ENCODE measurements around the gene SAMD14.

Gene SAMD14

DNA sequence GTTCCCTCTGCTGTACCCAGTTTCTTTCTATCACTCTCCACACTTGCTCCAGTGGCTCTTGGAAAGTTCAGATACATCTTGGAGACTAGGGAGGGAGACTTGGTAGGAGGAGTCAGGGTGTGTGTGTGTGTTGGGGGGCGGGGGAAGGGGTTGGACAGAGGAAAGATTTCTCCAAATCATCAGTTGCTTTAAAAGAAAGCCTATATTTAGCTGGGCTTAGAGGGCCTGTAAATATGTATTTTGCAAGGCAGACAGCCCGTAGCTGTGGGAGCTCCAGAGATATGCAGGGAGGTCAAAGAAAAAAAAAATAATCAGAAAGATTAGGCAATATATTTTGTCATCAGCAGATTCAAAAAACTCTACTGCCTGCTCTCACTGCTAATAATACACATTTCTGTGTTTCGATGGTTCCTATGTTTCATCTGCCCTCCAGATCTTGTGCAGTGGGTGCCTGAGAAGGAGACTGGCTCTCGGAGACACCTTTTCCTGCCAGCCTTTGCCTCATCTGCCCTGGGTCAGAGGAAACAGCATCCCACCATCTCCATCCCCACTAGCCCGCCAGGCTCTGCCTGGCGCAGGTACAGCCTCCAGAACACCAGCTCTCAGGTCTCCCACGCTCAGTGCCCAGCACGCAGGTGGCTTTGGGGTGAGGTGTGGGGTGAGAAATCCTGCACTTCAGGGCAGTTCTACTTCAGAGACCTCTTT, 25.3 kb upstream of the SAMD14 start:
- H3K9ac ChIP-seq (ENCODE audit: low read depth, low read length) = no peak overlapping the region
- H3K4me1 ChIP-seq (ENCODE audit: insufficient read depth, low read length) = peaks cover 14% of the 10 kb centered on the region
- no peaks in the 10 kb centered on the region for H3K9me3 ChIP-seq (ENCODE audit: control insufficient read depth, insufficient read depth, low read length)
- H3K36me3 ChIP-seq (ENCODE audit: insufficient read depth, low read length) = no peaks in the 10 kb centered on the region

DNA sequence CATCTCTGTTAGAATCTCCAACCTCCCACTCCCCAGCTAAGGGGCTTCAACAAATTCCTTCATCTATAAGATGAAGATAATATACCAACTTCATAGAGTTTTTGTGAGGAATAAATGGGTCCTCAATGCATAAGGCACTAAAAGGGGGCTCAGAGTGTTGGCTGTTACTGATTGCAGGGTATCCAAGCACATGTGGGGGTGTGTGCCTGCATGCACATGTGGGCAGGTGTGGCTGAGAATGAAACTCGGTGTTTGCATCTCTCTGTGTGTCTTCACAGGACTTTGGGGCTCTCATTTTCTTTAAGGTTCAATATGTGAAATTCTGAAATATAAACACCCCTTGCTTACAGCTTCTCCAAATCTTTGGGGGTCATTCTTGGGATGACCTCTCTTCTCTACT, 24.6 kb upstream of the SAMD14 start:
- H3K9ac ChIP-seq (ENCODE audit: low read depth, low read length) = no peak overlapping the region
- H3K4me1 ChIP-seq (ENCODE audit: insufficient read depth, low read length) = peaks cover 14% of the 10 kb centered on the region
- H3K9me3 ChIP-seq (ENCODE audit: control insufficient read depth, insufficient read depth, low read length) = no peaks in the 10 kb centered on the region
- no peaks in the 10 kb centered on the region for H3K36me3 ChIP-seq (ENCODE audit: insufficient read depth, low read length)

DNA sequence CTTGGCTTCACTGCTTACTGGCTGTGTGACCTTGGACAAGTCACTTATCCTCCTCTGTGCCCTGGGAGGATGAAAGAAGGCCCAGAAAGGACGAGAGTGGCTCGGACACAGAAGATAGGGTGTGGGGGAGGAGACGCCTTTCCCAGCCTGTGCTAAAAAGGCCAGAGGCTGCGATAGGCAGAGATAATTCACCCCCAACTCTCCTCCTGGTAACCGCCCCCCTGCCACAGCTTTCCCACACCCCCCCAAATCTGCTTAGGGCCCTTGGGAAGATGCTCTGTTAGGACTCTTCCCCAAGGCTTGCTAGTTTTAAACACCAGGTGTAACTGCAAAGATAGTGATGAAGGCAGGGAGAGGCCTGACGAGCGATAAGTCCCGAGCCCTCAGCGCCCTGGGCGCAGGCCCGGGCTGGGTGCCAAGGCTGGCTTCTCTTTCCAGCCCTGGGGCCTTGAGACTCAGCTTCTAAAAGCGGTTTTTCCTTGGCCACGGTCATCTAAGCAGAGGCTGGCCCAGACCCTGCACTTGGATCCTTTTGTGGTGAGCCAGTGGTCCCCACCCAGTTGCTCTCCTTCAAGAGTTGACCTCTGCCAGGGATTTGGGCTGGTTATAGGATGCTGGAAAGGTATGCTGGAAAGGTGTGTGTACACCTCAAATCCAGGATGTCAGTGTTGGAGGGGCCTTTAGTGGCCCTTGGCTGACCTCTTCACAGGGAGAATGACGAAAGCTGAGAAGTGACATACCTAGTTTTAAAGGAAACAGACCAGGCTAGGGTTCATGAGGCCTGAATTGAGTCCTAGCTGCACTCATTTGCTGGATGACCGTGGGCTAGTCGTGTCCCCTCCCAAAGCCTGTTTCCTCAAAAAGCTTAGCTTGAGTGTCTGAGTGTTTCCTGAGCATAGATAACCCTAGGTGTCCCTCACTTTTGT, 24.0 kb upstream of the SAMD14 start:
- no peak overlapping the region for H3K9ac ChIP-seq (ENCODE audit: low read depth, low read length)
- H3K4me1 ChIP-seq (ENCODE audit: insufficient read depth, low read length) = peaks cover 14% of the 10 kb centered on the region
- no peaks in the 10 kb centered on the region for H3K36me3 ChIP-seq (ENCODE audit: insufficient read depth, low read length)

DNA sequence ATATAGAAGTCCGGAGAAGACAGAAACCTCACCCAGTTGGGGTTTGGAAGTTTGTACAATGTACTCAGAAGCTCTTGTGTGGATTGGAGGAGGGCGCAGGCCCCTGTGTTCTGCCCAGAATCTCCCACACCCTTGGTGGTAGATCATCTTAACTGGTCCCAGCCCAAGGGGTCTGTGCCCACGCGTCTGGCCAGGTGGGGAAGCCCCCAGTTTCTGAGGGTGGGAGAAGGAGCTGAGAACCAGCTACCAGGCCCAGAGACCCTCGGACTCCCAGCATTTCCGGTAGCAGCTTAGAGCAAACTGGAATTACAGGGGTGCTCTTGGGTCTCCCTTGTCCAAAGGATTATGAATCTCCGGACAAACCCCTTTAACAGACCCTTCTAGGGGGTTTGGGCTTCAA, 22.8 kb upstream of the SAMD14 start:
- Histone ChIP-seq H3K9me3 (ENCODE audit: control insufficient read depth, insufficient read depth, low read length) (no peaks in the 10 kb centered on the region), H3K36me3 (ENCODE audit: insufficient read depth, low read length) (no peaks in the 10 kb centered on the region), H3K9ac (ENCODE audit: low read depth, low read length) (no peak overlapping the region), H3K4me1 (ENCODE audit: insufficient read depth, low read length) (peaks cover 14% of the 10 kb centered on the region)

More for the DNA sequence above, 24.0 kb upstream of the SAMD14 start:
- no peaks in the 10 kb centered on the region for H3K9me3 ChIP-seq (ENCODE audit: control insufficient read depth, insufficient read depth, low read length)

DNA sequence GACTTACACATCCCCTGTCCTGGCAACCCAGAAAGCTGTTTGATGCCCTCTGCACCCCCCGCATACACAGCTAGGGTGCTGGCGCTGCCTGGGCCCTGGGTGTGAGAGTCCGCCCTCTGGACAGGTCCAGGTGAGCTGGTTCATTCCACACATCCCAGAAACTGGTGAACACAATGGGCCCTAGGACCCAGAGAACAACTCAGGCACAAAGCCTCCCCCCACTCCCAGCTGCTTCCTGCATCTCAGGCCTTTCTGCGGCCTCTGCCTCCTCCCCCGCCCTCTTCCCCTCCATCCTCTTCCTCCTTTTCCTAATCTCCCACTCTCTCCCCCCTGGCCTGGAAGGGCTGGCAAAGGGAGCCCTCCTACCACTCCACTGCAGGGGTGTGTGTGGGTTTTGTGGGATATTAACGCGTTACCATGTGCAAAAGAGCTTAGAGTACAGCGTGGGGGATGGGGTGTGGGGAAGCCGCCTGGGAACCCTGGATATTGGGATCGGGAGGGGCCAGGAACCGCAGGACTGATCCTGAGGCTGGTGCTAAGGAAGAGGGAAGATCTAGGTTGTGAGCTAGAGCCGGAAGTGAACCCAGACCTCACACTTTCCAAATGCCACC, 22.1 kb upstream of the SAMD14 start:
- peak overlapping the region; percentile 54 for H3K9ac ChIP-seq (ENCODE audit: low read depth, low read length)
- no peaks in the 10 kb centered on the region for H3K36me3 ChIP-seq (ENCODE audit: insufficient read depth, low read length)
- H3K4me1 ChIP-seq (ENCODE audit: insufficient read depth, low read length) = peaks cover 19% of the 10 kb centered on the region
- no peaks in the 10 kb centered on the region for H3K9me3 ChIP-seq (ENCODE audit: control insufficient read depth, insufficient read depth, low read length)

DNA sequence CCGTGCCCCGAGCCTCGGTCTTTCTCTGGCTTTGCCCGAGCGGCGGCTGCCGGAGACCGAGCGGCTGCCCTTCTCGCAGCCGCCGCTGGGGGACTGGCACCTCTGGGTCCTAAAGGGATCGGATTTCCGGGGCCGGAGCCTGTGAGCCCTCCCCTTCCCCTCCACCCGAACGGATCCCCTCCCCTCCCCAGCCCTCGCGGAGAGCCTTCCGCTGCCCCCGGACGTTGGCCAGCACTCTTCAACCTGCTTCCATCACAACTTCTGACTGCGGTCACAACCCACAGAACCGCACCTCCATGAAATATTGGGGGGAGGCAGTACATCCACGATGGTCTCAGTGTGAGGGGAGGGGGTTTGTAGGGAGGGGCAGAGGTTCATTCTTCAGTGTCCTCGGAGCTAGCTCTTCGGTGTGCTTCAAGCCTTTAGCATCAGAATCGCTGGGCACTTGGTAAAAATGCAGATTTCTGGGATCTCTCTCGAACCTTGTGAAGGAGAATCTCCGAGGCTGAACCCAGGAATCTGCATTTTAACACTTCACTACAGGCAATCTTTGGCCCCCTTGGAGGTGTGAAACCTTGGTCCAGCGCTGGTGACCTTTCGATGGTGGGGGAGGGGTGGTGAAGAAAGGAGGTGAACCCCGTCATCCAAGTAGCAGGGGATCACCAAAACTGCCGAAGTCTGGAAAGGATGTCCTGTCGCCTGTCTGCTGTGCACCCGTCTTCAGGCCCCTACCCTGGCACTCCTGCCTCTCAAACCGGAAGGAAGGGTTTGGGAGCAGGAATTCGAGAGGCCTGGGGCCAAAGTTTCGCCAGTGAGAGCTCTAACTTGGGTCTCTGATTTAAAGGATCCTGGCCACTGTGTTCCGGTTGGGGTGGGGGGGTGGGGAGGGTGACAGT, 21.3 kb upstream of the SAMD14 start:
- Histone ChIP-seq H3K9ac (ENCODE audit: low read depth, low read length) (peak overlapping the region; percentile 54), H3K36me3 (ENCODE audit: insufficient read depth, low read length) (no peaks in the 10 kb centered on the region), H3K9me3 (ENCODE audit: control insufficient read depth, insufficient read depth, low read length) (no peaks in the 10 kb centered on the region), H3K4me1 (ENCODE audit: insufficient read depth, low read length) (peaks cover 19% of the 10 kb centered on the region)

DNA sequence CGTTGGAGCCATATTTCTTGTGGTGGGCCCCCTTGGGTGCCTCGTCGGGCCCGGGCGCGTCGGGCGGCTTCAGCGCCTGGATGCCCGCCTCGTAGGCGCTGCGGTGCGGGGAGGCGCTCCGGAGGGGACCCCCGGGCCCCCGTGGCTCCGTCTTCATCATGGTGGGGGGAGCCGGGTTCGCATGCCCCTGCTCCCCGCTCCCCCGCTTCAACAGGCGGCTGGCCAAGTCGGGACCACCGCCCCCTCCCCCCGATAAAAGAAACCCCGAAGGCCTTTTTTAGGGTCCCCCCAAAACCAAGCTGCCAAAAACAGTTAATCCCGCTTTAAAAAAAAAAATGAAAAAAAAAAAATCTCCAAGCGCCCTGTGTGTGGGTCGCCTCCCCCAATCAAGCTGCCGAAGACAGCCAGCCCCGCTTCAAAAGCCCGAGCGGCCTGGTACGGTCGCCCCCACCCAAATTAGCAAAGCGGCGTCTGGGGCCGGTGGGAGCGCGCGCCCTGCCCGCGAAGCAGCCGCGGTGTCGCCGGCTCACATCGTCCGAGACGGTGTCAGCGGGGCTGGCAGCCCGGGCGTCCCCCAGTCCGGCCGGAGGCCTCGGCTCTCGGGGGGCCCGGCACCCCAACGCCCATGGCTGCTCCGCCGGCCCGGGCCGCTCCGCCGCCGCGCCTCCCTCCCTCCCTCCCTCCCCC, 20.5 kb upstream of the SAMD14 start, which contains the start of gene PPP1R9B:
PPP1R9B (minus strand) TSS at position 324 of the 687 bp plus-strand sequence; CDS start at position 160, 164 bp downstream.
- peaks cover 15% of the 10 kb centered on the region for H3K4me1 ChIP-seq (ENCODE audit: insufficient read depth, low read length)
- H3K9ac ChIP-seq (ENCODE audit: low read depth, low read length) = peak within 1 kb of the TSS; percentile 54
- no peaks in the 10 kb centered on the region for H3K9me3 ChIP-seq (ENCODE audit: control insufficient read depth, insufficient read depth, low read length)
- H3K36me3 ChIP-seq (ENCODE audit: insufficient read depth, low read length) = no peaks in the 10 kb centered on the region

DNA sequence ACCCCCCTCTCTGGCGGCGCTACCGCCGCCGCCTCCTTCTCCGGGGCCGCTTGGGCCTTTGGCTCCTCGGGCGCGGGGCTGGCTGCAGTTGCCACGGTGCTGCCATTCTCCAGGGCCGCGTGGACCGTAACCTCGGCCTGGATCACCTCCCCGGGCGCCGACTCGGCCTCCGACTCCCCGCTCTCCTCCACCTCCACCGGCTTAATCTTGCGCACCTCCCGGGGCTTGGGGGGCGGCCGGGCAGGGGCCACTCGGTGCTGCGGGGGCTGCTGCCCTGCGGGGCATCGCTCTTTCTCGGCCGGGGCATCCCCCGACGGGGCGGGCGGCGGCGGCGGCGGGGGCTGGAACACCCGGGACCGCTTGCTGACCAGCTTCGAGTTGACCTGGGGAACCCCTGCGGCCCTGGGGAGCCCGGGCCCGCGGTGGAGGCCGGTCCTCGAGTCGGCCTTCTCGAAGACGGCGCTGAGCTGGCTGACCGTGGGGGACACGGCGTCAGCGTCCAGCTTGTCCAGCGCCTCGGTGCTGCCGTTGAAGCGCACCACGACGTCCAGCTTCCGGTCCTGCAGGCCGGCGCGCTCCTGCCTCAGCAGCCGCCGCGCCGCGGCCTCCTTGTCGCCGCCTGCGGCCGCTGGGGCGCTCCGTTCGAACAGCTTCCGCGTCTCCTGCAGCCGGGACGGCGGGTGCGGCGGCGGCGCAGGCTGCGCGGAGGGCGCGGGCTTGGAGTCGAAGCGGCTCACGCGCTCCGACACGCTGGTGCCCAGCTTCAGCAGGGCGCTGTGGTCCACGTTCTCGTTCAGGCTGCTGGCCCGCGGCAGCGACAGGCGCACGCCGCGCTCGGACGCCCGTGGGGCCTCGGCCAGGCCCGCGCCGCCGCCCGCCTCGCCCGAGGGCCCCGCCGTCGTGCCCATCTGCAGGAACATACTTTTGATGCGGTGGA, 19.7 kb upstream of the SAMD14 start:
- H3K9me3 ChIP-seq (ENCODE audit: control insufficient read depth, insufficient read depth, low read length) = no peaks in the 10 kb centered on the region
- peak overlapping the region; percentile 54 for H3K9ac ChIP-seq (ENCODE audit: low read depth, low read length)
- H3K4me1 ChIP-seq (ENCODE audit: insufficient read depth, low read length) = peaks cover 11% of the 10 kb centered on the region
- no peaks in the 10 kb centered on the region for H3K36me3 ChIP-seq (ENCODE audit: insufficient read depth, low read length)

DNA sequence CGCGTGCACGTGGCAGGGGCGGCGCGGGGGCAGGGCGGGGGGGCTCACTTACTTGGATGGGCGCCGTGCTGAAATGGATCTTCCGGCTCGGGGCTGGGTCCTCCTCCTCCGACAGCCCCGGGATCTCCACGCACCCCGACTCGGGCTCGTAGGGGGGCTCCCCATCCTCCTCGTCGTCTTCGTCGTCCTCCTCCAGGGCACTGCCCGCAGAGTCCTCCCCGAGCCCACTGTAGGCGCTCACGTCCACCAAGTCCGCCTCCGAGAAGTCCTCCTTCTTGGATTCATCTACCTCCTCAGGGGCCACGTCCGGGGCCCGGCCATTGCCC, 19.1 kb upstream of the SAMD14 start:
- no peaks in the 10 kb centered on the region for H3K36me3 ChIP-seq (ENCODE audit: insufficient read depth, low read length)
- peaks cover 11% of the 10 kb centered on the region for H3K4me1 ChIP-seq (ENCODE audit: insufficient read depth, low read length)
- no peaks in the 10 kb centered on the region for H3K9me3 ChIP-seq (ENCODE audit: control insufficient read depth, insufficient read depth, low read length)
- H3K9ac ChIP-seq (ENCODE audit: low read depth, low read length) = peak overlapping the region; percentile 54

DNA sequence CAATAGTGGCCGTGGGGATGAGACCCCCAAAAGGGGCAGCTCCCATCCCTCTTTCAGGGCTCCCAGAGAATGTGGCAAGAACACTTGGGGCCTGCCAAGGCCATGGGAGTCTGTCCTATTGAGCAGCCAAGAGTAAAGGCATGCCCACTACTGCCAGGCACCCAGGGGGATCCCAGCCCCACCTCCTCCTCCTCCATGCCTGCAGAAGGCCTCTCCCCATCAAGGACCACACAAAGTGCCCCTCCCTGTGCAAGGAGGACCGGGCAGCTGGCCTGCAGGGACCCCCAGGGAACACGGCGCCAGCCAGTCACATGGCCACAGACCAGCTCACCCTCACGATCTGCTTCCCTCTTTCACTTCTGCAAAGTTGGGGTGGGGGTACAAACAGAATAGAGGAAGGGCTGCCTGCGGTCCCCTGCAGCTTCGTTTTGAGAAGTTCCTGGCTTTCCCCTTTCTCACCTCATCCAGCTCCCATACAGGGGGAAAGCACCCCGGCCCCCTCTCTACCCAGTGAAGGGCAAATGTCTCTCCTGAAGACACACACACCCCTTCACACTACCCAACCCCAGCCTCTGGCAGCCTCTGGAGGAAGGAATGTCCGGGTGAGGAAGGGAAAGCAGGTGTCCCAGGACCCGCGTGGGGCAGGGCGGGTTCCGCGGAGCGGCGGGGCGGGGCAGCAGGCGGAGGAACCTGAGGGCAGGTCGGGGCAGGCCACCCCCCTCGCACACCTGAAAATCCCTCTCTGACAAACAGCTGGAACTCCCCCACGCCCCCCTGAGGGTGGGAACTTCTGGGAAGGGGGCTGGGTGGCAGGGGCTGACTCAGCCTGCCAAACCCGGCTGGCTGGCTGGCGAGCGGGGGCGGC, 18.5 kb upstream of the SAMD14 start:
- peaks cover 11% of the 10 kb centered on the region for H3K4me1 ChIP-seq (ENCODE audit: insufficient read depth, low read length)
- peak overlapping the region; percentile 54; the same call in 1 of the 2 replicates for H3K9ac ChIP-seq (ENCODE audit: low read depth, low read length)
- H3K36me3 ChIP-seq (ENCODE audit: insufficient read depth, low read length) = no peaks in the 10 kb centered on the region
- no peaks in the 10 kb centered on the region for H3K9me3 ChIP-seq (ENCODE audit: control insufficient read depth, insufficient read depth, low read length)

DNA sequence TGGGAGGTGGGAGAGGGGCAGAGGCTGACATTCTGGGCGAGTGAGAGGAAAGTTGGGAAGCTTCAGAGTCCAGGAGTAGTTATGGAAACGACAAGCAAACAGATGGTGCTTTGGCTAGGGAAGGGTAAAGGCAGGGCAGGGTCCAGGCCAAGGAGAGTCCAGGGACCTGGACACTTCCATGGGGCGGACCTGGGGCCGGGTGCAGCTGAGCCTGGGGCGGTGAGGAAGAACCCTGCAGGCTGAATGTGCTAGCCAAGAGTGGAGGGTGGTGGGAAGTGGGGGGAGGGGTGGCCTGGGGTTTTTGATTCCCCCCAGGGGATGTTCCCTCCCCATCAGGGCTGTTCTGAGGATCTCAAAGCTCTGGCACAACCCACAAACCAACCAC, 17.9 kb upstream of the SAMD14 start:
- Histone ChIP-seq H3K9ac (ENCODE audit: low read depth, low read length) (peak overlapping the region; percentile 14; the same call in 1 of the 2 replicates), H3K36me3 (ENCODE audit: insufficient read depth, low read length) (no peaks in the 10 kb centered on the region), H3K9me3 (ENCODE audit: control insufficient read depth, insufficient read depth, low read length) (no peaks in the 10 kb centered on the region), H3K4me1 (ENCODE audit: insufficient read depth, low read length) (peaks cover 11% of the 10 kb centered on the region)
